GM23338 (cell line): ENCODE measurements around the gene PYCR2. TPM values are rescaled to one million over a fixed set of nuclear protein-coding genes. Genes with fewer than 3 reads are reported as not detected.

Experiments
- ATAC-seq: fragments of 200-7000 bp; cut with Tn5 transposase; 3 replicates; pipeline ENCODE4 v1.9.1; 2020
- DNase-seq: peaks from one replicate; pipeline ENCODE4 v3.0.0-alpha.2; 2015; ENCODE audit warnings: low spot score
- H2AFZ ChIP-seq: fragments of 200-600 bp; sonication (generic); 2 replicates; pipeline ENCODE4 v1.8.0; 2016; ENCODE audit warnings: antibody characterized with exemption, mild to moderate bottlenecking, moderate library complexity
- H3F3A ChIP-seq: fragments of 200-600 bp; sonication (generic); replicated peaks from 2 replicates; pipeline ENCODE4 v1.8.0; 2017; ENCODE audit warnings: antibody characterized with exemption, mixed run types, low read depth
- H3K27ac ChIP-seq: fragments of 200-600 bp; sonication (generic); 2 replicates; pipeline ENCODE4 v1.6.1; 2016; ENCODE audit warnings: low read depth
- H3K27me3 ChIP-seq: fragments of 200-600 bp; sonication (generic); 2 replicates; pipeline ENCODE4 v1.8.0; 2016; ENCODE audit warnings: mild to moderate bottlenecking, mixed run types, moderate library complexity; ENCODE audit not compliant: insufficient read depth
- H3K36me3 ChIP-seq: fragments of 200-600 bp; sonication (generic); 2 replicates; pipeline ENCODE4 v1.8.0; 2016; ENCODE audit warnings: mild to moderate bottlenecking; ENCODE audit not compliant: insufficient read depth
- H3K4me1 ChIP-seq: fragments of 200-600 bp; sonication (generic); 2 replicates; pipeline ENCODE4 v1.8.0; 2016; ENCODE audit warnings: mild to moderate bottlenecking, moderate library complexity; ENCODE audit not compliant: insufficient read depth
- H3K4me2 ChIP-seq: fragments of 200-600 bp; sonication (generic); 2 replicates; pipeline ENCODE4 v1.7.1; 2017; ENCODE audit warnings: mixed run types
- H3K4me3 ChIP-seq: fragments of 200-600 bp; sonication (generic); 2 replicates; pipeline ENCODE4 v1.6.1; 2016; ENCODE audit warnings: mixed run types
- H3K79me2 ChIP-seq: fragments of 200-600 bp; sonication (generic); replicated peaks from 2 replicates; pipeline ENCODE4 v1.8.0; 2017; ENCODE audit warnings: mild to moderate bottlenecking; ENCODE audit not compliant: insufficient read depth
- H3K9me2 ChIP-seq: fragments of 200-600 bp; sonication (generic); 2 replicates; pipeline ENCODE4 v1.8.0; 2017; ENCODE audit not compliant: insufficient read depth
- H4K20me1 ChIP-seq: fragments of 200-600 bp; sonication (generic); replicated peaks from 2 replicates; pipeline ENCODE4 v1.8.0; 2017; ENCODE audit warnings: mild to moderate bottlenecking; ENCODE audit not compliant: insufficient read depth
- H3K27ac Mint-ChIP-seq: 2 replicates; pipeline ENCODE4 v1.8.0; 2020; ENCODE audit warnings: inconsistent platforms, mild to moderate bottlenecking, moderate library complexity, mixed read lengths
- H3K27me3 Mint-ChIP-seq: 3 replicates; pipeline ENCODE4 v1.8.0; 2022; ENCODE audit warnings: low read depth, mild to moderate bottlenecking, moderate library complexity, mixed read lengths, inconsistent platforms; ENCODE audit not compliant: insufficient read depth, poor library complexity
- H3K36me3 Mint-ChIP-seq: 3 replicates; pipeline ENCODE4 v1.8.0; 2021; ENCODE audit warnings: low read depth, mild to moderate bottlenecking, inconsistent platforms, moderate library complexity, mixed read lengths
- H3K4me1 Mint-ChIP-seq: 3 replicates; pipeline ENCODE4 v1.8.0; 2020; ENCODE audit warnings: mild to moderate bottlenecking, inconsistent platforms, mixed read lengths
- H3K4me3 Mint-ChIP-seq: 3 replicates; pipeline ENCODE4 v1.8.0; 2021; ENCODE audit warnings: moderate library complexity, mild to moderate bottlenecking, inconsistent platforms, mixed read lengths
- H3K9me3 Mint-ChIP-seq: 3 replicates; pipeline ENCODE4 v1.8.0; 2020; ENCODE audit warnings: moderate library complexity, mild to moderate bottlenecking, inconsistent platforms, mixed read lengths
- CREB1 ChIP-seq: fragments of 250-450 bp; sonication (Bioruptor Pico); IDR thresholded peaks from 2 replicates; pipeline ENCODE4 v1.5.0; 2020; ENCODE audit warnings: low read depth, mild to moderate bottlenecking, moderate library complexity
- CTCF ChIP-seq, 2 experiments: fragments of 200-600 bp in 1 of 2; sonication (generic) in 1 of 2; conservative IDR thresholded peaks; 2 replicates each; pipeline versions ENCODE4 v1.5.1 to v1.6.1; 2016 to 2017; ENCODE audit warnings: antibody characterized with exemption in 2 of 2, low read depth in 2 of 2, mild to moderate bottlenecking in 2 of 2, moderate library complexity in 1 of 2
- ETS1 ChIP-seq: IDR thresholded peaks from 2 replicates; pipeline ENCODE4 v1.6.1; 2016; ENCODE audit warnings: antibody characterized with exemption
- EZH2 ChIP-seq: fragments of 200-600 bp; sonication (generic); IDR thresholded peaks from one replicate; pipeline ENCODE4 v1.8.0; 2017; ENCODE audit warnings: antibody characterized with exemption, mild to moderate bottlenecking, low read depth; ENCODE audit not compliant: unreplicated experiment
- EZH2phosphoT487 ChIP-seq: fragments of 200-600 bp; sonication (generic); IDR thresholded peaks from one replicate; pipeline ENCODE4 v1.8.1; 2018; ENCODE audit warnings: antibody characterized with exemption; ENCODE audit not compliant: unreplicated experiment
- JUNB ChIP-seq: IDR thresholded peaks from one replicate; pipeline ENCODE4 v1.6.1; 2016; ENCODE audit warnings: antibody characterized with exemption; ENCODE audit not compliant: unreplicated experiment
- NANOG ChIP-seq: IDR thresholded peaks from 2 replicates; pipeline ENCODE4 v1.6.1; 2016; ENCODE audit warnings: antibody characterized with exemption, borderline replicate concordance
- REST ChIP-seq: IDR thresholded peaks from one replicate; pipeline ENCODE4 v1.6.1; 2018; ENCODE audit warnings: antibody characterized with exemption; ENCODE audit not compliant: unreplicated experiment
- STAT1 ChIP-seq: IDR thresholded peaks from one replicate; pipeline ENCODE4 v1.6.1; 2016; ENCODE audit warnings: antibody characterized with exemption; ENCODE audit not compliant: unreplicated experiment
- ZNF114 ChIP-seq: fragments of 250-450 bp; sonication (Bioruptor Pico); IDR thresholded peaks from 2 replicates; pipeline ENCODE4 v1.5.0; 2020; ENCODE audit warnings: mild to moderate bottlenecking, moderate library complexity
- ZNF331 ChIP-seq: fragments of 250-450 bp; sonication (Bioruptor Pico); IDR thresholded peaks from 2 replicates; pipeline ENCODE4 v1.5.0; 2020; ENCODE audit warnings: low read depth, mild to moderate bottlenecking, moderate library complexity
- ZNF462 ChIP-seq: fragments of 250-450 bp; sonication (Bioruptor Pico); IDR thresholded peaks from 2 replicates; pipeline ENCODE4 v1.5.0; 2020; ENCODE audit warnings: mild to moderate bottlenecking, moderate library complexity
- polyA plus RNA-seq: library from polyadenylated mRNA; unstranded; fragments of >200 nt; fragmentation: Nextera tagmentation; extraction: Ambion mirVana; gene quantifications from 2 replicates; pipeline ENCODE4 v1.2.1, GENCODE V29; 2016
- total RNA-seq: library from RNA; depleted of rRNA; stranded (reverse); fragments of >200 nt; shearing (Covaris generic); gene quantifications from 2 replicates; pipeline ENCODE4 v1.2.3, GENCODE V29; 2014

PYCR2 gene
- total and polyA plus RNA-seq, 2 experiments from 2014 or later, result 89.1 to 109 TPM

- no peak for ATAC-seq
- H3K79me2 ChIP-seq, result no peaks in the 10 kb centered on the region
- H4K20me1 ChIP-seq, result no peaks in the 10 kb centered on the region
- H3F3A ChIP-seq, result peaks cover 32% of the 10 kb centered on the region
- peak overlapping the region; percentile 54 for H3K4me2 ChIP-seq
- peaks cover 4% of the 10 kb centered on the region; the same call in 1 of the 2 replicates for H3K27me3 ChIP-seq
- Mint-ChIP-seq H3K27ac (no peak overlapping the region; the same call in 1 of the 2 replicates), H3K4me3 (no peak overlapping the region; the same call in 2 of the 3 replicates), H3K36me3 (no peaks in the 10 kb centered on the region), H3K9me3 (no peaks in the 10 kb centered on the region), H3K27me3 (peaks cover 29% of the 10 kb centered on the region), H3K4me1 (peaks cover 75% of the 10 kb centered on the region)
- no peaks in the 10 kb centered on the region for H3K9me2 ChIP-seq
- H3K36me3 ChIP-seq, result no peaks in the 10 kb centered on the region
- peak; percentile 38 for DNase-seq
- peak overlapping the region; percentile 70; the same call in 1 of the 2 replicates for H3K27ac ChIP-seq
- TF ChIP-seq JUNB, result no peak
- no peak for TF ChIP-seq STAT1
- no peak for TF ChIP-seq ZNF462 (CRISPR knock-in tag)
- no peak for TF ChIP-seq EZH2phosphoT487
- TF ChIP-seq ETS1, result no peak
- TF ChIP-seq ZNF114 (CRISPR knock-in tag), result no peak
- TF ChIP-seq CREB1 (CRISPR knock-in tag), result no peak
- TF ChIP-seq REST, result no peak
- TF ChIP-seq ZNF331, result no peak
- TF ChIP-seq NANOG, result no peak
- no peak for TF ChIP-seq CTCF (conservative IDR thresholded peaks at IDR 0.05; ENCODE audit: low read depth in 2 of 2)
- no peak for TF ChIP-seq EZH2
- no peak overlapping the region for H2AFZ ChIP-seq
- no peak overlapping the region for H3K4me3 ChIP-seq
- H3K4me1 ChIP-seq, result peaks cover 83% of the 10 kb centered on the region
Measured at GRCh38 chr1:225946082-225946620, 22.1 kb upstream of the PYCR2 start.
